Measurements from ENCODE around the gene PI4KA. TPM values are rescaled to one million over a fixed set of nuclear protein-coding genes. Genes with fewer than 3 reads are reported as not detected.
"Not testable (repeated sequence)": the region's sequence is repeated elsewhere in the genome, so short reads cannot be mapped to it uniquely, and the experiment has no call there.

The PI4KA gene
- total and polyA plus RNA-seq, 2 donors (not counting 1 experiment from before 2014, with no cell fraction given), result 26.4 to 40.6 TPM

- not testable (repeated sequence) for DNase-seq (ENCODE audit: low read depth in 2 of 2)
Measured at GRCh38 chr22:20667548-20667947, 191.1 kb downstream of the PI4KA start.

GRCh38 chr22:20666560-20666959, 192.1 kb downstream of the PI4KA start:
- Histone ChIP-seq H3K79me2 (ENCODE audit: control insufficient read depth, insufficient read depth, low read length) (no peaks in the 10 kb centered on the region), H3K27me3 (ENCODE audit: control insufficient read depth, insufficient read depth, low read length) (no peaks in the 10 kb centered on the region), H3K4me3 (replicated peaks in 1 of 4; ENCODE audit: control extremely low read depth in 1 of 4, insufficient read depth in 1 of 4, low read depth in 3 of 4, low read length in 4 of 4) (no peak overlapping the region), H3K27ac (ENCODE audit: insufficient read depth, low read length) (no peak overlapping the region), H2AFZ (ENCODE audit: low read length) (no peak overlapping the region), H3K4me2 (ENCODE audit: extremely low read depth, insufficient read depth, low read length) (no peak overlapping the region), H3K36me3 (ENCODE audit: control insufficient read depth, insufficient read depth, low read length) (no peaks in the 10 kb centered on the region), H3K9ac (ENCODE audit: insufficient read depth, low read length) (no peak overlapping the region), H4K20me1 (ENCODE audit: control insufficient read depth, extremely low read depth, insufficient read depth, low read length) (no peaks in the 10 kb centered on the region), H3K4me1 (ENCODE audit: control insufficient read depth, extremely low read depth, insufficient read depth, low read length) (no peaks in the 10 kb centered on the region), H3K9me3 (ENCODE audit: control insufficient read depth, insufficient read depth, low read depth, low read length) (no peaks in the 10 kb centered on the region)
- no peak for TF ChIP-seq CTCF (conservative IDR thresholded peaks at IDR 0.05 in 1 of 2, IDR thresholded peaks at IDR 0.05 in 1 of 2; ENCODE audit: low read depth in 1 of 2, low read length in 2 of 2)
- DNase-seq (ENCODE audit: low read depth in 2 of 2), result no peak

More at GRCh38 chr22:20667548-20667947, 191.1 kb downstream of the PI4KA start:
- not testable (repeated sequence) for H4K20me1 ChIP-seq (ENCODE audit: control insufficient read depth, extremely low read depth, insufficient read depth, low read length); H3K9me3 ChIP-seq (ENCODE audit: control insufficient read depth, insufficient read depth, low read depth, low read length); H3K36me3 ChIP-seq (ENCODE audit: control insufficient read depth, insufficient read depth, low read length); H3K4me3 ChIP-seq (replicated peaks in 1 of 4; ENCODE audit: control extremely low read depth in 1 of 4, insufficient read depth in 1 of 4, low read depth in 3 of 4, low read length in 4 of 4); H2AFZ ChIP-seq (ENCODE audit: low read length); H3K9ac ChIP-seq (ENCODE audit: insufficient read depth, low read length); H3K79me2 ChIP-seq (ENCODE audit: control insufficient read depth, insufficient read depth, low read length); H3K4me2 ChIP-seq (ENCODE audit: extremely low read depth, insufficient read depth, low read length); H3K27me3 ChIP-seq (ENCODE audit: control insufficient read depth, insufficient read depth, low read length); H3K4me1 ChIP-seq (ENCODE audit: control insufficient read depth, extremely low read depth, insufficient read depth, low read length); H3K27ac ChIP-seq (ENCODE audit: insufficient read depth, low read length)

GRCh38 chr22:20664594-20664959, 194.0 kb downstream of the PI4KA start:
- no peak for DNase-seq (ENCODE audit: low read depth in 2 of 2)
- H3K4me2 ChIP-seq (ENCODE audit: extremely low read depth, insufficient read depth, low read length), result no peak overlapping the region
- no peak for TF ChIP-seq EZH2 (IDR thresholded peaks at IDR 0.05; ENCODE audit: low read length, missing control alignments)
- TF ChIP-seq CTCF (conservative IDR thresholded peaks at IDR 0.05 in 1 of 2, IDR thresholded peaks at IDR 0.05 in 1 of 2; ENCODE audit: low read depth in 1 of 2, low read length in 2 of 2), result no peak
- H3K9ac ChIP-seq (ENCODE audit: insufficient read depth, low read length), result no peak overlapping the region
- no peaks in the 10 kb centered on the region for H3K4me1 ChIP-seq (ENCODE audit: control insufficient read depth, extremely low read depth, insufficient read depth, low read length)
- H3K9me3 ChIP-seq (ENCODE audit: control insufficient read depth, insufficient read depth, low read depth, low read length), result no peaks in the 10 kb centered on the region
- H3K27me3 ChIP-seq (ENCODE audit: control insufficient read depth, insufficient read depth, low read length), result no peaks in the 10 kb centered on the region
- H3K36me3 ChIP-seq (ENCODE audit: control insufficient read depth, insufficient read depth, low read length), result no peaks in the 10 kb centered on the region
- no peak overlapping the region for H3K4me3 ChIP-seq (replicated peaks in 1 of 4; ENCODE audit: control extremely low read depth in 1 of 4, insufficient read depth in 1 of 4, low read depth in 3 of 4, low read length in 4 of 4)
- H3K27ac ChIP-seq (ENCODE audit: insufficient read depth, low read length), result no peak overlapping the region
- no peak overlapping the region for H2AFZ ChIP-seq (ENCODE audit: low read length)
- no peaks in the 10 kb centered on the region for H3K79me2 ChIP-seq (ENCODE audit: control insufficient read depth, insufficient read depth, low read length)
- H4K20me1 ChIP-seq (ENCODE audit: control insufficient read depth, extremely low read depth, insufficient read depth, low read length), result no peaks in the 10 kb centered on the region
